ENCODE data around the gene VTI1A. TPM values are rescaled to one million over a fixed set of nuclear protein-coding genes. Genes with fewer than 3 reads are reported as not detected.

Gene VTI1A
- total and polyA plus RNA-seq, 2 of the 13 experiments (the other 11 are each of a cell fraction or from before 2014, with no cell fraction given): 11.7 to 32.7 TPM

GRCh38 chr10:112466802-112467201 lies 19.8 kb downstream of the VTI1A start:
- no peaks in the 10 kb centered on the region for H3K9me3 ChIP-seq (ENCODE audit: low read length)
- H3K4me2 ChIP-seq (ENCODE audit: low read depth, low read length): no peak overlapping the region
- H3K36me3 ChIP-seq (replicated peaks in 1 of 2; ENCODE audit: control insufficient read depth in 1 of 2, insufficient read depth in 2 of 2, low read length in 2 of 2): peaks cover 7 to 25% of the 10 kb centered on the region in 2 experiments; a peak in 4 of 5 replicates
- H3K4me1 ChIP-seq (ENCODE audit: insufficient read depth, low read length): 0 out of 2 replicates have a peak, but pooled peaks cover 3% of the 10 kb centered on the region
- ATAC-seq (no peak), DNase-seq (ENCODE audit: low spot score) (no peak), FAIRE-seq (no peak)
- in situ Hi-C loops (cut with HindIII; ENCODE audit: extremely low pct_ligation_motif_present, low pct_unique_long_range_greater_than_20kb): no loop called here
- no peaks in the 10 kb centered on the region for H3K79me2 ChIP-seq (ENCODE audit: insufficient read depth, low read length)
- ChIA-PET CTCF (ENCODE audit: low intra/inter-chr PET ratio, low total read pairs) (no interaction called here), POLR2A (no interaction called here)
- H3K27me3 ChIP-seq (ENCODE audit: control insufficient read depth in 1 of 2, insufficient read depth in 2 of 2, low read length in 2 of 2): no peaks in the 10 kb centered on the region
- no peak overlapping the region for H3K27ac ChIP-seq (ENCODE audit: extremely low read length, insufficient read depth, low read length)
- WGBS (ENCODE audit: low lambda C conversion rate): 92% methylated on average over 3 of the region's 3 CpGs
- no peak overlapping the region for H3K9ac ChIP-seq (ENCODE audit: insufficient read depth, low read depth, low read length)
- no peaks in the 10 kb centered on the region for H4K20me1 ChIP-seq (ENCODE audit: insufficient read depth, low read length)
- TF ChIP-seq ZSCAN22 (CRISPR knock-in tag; IDR thresholded peaks at IDR 0.05): no peak
- no peak for TF ChIP-seq ZNF207 (IDR thresholded peaks at IDR 0.05; ENCODE audit: borderline replicate concordance)
- peak; percentile 68 for TF ChIP-seq ATF7 (IDR thresholded peaks at IDR 0.05)
- TF ChIP-seq ATF7 (CRISPR knock-in tag; IDR thresholded peaks at IDR 0.05): no peak
- no peak for TF ChIP-seq XBP1 (CRISPR knock-in tag; IDR thresholded peaks at IDR 0.05)
- H3K4me3 ChIP-seq (replicated peaks in 1 of 3; ENCODE audit: insufficient read depth in 1 of 3, low read depth in 2 of 3, low read length in 3 of 3): no peak overlapping the region
- no TSS peak for BruUV-seq (replicated peaks)
- no peak overlapping the region for H2AFZ ChIP-seq (ENCODE audit: low read length)
- intact Hi-C loops (cut with micrococcal nuclease; ENCODE audit: unreplicated experiment): no loop called here

DNA sequence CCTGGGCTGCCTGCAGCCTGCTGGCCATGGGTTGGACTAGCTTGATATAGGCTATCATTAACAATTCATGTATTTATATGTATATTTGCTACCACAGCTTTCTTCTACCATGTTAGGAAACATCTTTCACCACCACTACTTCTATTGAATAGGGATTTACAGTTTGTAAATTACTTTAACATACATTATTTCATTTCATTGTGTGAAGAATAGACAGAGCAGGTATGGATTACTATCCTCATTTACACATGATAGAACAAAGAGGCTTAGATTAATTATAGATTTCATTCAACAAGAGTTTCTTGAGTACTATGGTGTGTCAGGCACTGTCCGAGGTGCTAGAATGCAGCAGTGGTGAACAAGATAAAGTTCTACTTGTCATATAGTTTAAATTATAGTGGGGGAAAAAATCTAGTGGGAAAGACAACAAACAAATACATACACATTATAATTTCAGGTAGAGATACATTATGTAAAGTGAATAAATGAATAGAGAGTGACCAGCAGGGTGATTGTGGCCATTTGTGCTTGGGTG lies 20.6 kb downstream of the VTI1A start:
- Histone ChIP-seq H3K4me2 (ENCODE audit: low read depth, low read length) (no peak overlapping the region), H3K9me3 (ENCODE audit: low read length) (no peaks in the 10 kb centered on the region), H2AFZ (ENCODE audit: low read length) (no peak overlapping the region), H3K9ac (ENCODE audit: insufficient read depth, low read depth, low read length) (no peak overlapping the region), H4K20me1 (ENCODE audit: insufficient read depth, low read length) (no peaks in the 10 kb centered on the region), H3K4me3 (replicated peaks in 1 of 3; ENCODE audit: insufficient read depth in 1 of 3, low read depth in 2 of 3, low read length in 3 of 3) (no peak overlapping the region), H3K4me1 (ENCODE audit: insufficient read depth, low read length) (0 out of 2 replicates have a peak, but pooled peaks cover 8% of the 10 kb centered on the region), H3K79me2 (ENCODE audit: insufficient read depth, low read length) (no peaks in the 10 kb centered on the region), H3K27ac (ENCODE audit: extremely low read length, insufficient read depth, low read length) (no peak overlapping the region), H3K36me3 (replicated peaks in 1 of 2; ENCODE audit: control insufficient read depth in 1 of 2, insufficient read depth in 2 of 2, low read length in 2 of 2) (peaks cover 7 to 25% of the 10 kb centered on the region in 2 experiments; a peak in 4 of 5 replicates), H3K27me3 (ENCODE audit: control insufficient read depth in 1 of 2, insufficient read depth in 2 of 2, low read length in 2 of 2) (no peaks in the 10 kb centered on the region)
- no peak for ATAC-seq
- no peak for FAIRE-seq
- no TSS peak for BruUV-seq (replicated peaks)
- no peak for DNase-seq (ENCODE audit: low spot score)
- intact Hi-C loops (cut with micrococcal nuclease; ENCODE audit: unreplicated experiment): no loop called here
- CTCF ChIA-PET (ENCODE audit: low intra/inter-chr PET ratio, low total read pairs): no interaction called here
- 98% methylated on average over 1 of the region's 1 CpG for WGBS (ENCODE audit: low lambda C conversion rate)
- in situ Hi-C loops (cut with HindIII; ENCODE audit: extremely low pct_ligation_motif_present, low pct_unique_long_range_greater_than_20kb): no loop called here
- POLR2A ChIA-PET: no interaction called here
- no peak for TF ChIP-seq NAIF1 (CRISPR knock-in tag; IDR thresholded peaks at IDR 0.05; ENCODE audit: borderline replicate concordance)
- TF ChIP-seq, protein P1, sequence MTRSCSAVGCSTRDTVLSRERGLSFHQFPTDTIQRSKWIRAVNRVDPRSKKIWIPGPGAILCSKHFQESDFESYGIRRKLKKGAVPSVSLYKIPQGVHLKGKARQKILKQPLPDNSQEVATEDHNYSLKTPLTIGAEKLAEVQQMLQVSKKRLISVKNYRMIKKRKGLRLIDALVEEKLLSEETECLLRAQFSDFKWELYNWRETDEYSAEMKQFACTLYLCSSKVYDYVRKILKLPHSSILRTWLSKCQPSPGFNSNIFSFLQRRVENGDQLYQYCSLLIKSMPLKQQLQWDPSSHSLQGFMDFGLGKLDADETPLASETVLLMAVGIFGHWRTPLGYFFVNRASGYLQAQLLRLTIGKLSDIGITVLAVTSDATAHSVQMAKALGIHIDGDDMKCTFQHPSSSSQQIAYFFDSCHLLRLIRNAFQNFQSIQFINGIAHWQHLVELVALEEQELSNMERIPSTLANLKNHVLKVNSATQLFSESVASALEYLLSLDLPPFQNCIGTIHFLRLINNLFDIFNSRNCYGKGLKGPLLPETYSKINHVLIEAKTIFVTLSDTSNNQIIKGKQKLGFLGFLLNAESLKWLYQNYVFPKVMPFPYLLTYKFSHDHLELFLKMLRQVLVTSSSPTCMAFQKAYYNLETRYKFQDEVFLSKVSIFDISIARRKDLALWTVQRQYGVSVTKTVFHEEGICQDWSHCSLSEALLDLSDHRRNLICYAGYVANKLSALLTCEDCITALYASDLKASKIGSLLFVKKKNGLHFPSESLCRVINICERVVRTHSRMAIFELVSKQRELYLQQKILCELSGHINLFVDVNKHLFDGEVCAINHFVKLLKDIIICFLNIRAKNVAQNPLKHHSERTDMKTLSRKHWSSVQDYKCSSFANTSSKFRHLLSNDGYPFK (CRISPR knock-in tag; IDR thresholded peaks at IDR 0.05; ENCODE audit: borderline replicate concordance): no peak
- TF ChIP-seq MATR3 (CRISPR knock-in tag; IDR thresholded peaks at IDR 0.05): no peak
- TF ChIP-seq ZNF670 (CRISPR knock-in tag; IDR thresholded peaks at IDR 0.05; ENCODE audit: borderline replicate concordance): no peak
- peak; percentile 77; the same call in 1 of the 2 replicates for TF ChIP-seq MIER2 (CRISPR knock-in tag; IDR thresholded peaks at IDR 0.05)
- TF ChIP-seq, protein P2, sequence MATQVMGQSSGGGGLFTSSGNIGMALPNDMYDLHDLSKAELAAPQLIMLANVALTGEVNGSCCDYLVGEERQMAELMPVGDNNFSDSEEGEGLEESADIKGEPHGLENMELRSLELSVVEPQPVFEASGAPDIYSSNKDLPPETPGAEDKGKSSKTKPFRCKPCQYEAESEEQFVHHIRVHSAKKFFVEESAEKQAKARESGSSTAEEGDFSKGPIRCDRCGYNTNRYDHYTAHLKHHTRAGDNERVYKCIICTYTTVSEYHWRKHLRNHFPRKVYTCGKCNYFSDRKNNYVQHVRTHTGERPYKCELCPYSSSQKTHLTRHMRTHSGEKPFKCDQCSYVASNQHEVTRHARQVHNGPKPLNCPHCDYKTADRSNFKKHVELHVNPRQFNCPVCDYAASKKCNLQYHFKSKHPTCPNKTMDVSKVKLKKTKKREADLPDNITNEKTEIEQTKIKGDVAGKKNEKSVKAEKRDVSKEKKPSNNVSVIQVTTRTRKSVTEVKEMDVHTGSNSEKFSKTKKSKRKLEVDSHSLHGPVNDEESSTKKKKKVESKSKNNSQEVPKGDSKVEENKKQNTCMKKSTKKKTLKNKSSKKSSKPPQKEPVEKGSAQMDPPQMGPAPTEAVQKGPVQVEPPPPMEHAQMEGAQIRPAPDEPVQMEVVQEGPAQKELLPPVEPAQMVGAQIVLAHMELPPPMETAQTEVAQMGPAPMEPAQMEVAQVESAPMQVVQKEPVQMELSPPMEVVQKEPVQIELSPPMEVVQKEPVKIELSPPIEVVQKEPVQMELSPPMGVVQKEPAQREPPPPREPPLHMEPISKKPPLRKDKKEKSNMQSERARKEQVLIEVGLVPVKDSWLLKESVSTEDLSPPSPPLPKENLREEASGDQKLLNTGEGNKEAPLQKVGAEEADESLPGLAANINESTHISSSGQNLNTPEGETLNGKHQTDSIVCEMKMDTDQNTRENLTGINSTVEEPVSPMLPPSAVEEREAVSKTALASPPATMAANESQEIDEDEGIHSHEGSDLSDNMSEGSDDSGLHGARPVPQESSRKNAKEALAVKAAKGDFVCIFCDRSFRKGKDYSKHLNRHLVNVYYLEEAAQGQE (IDR thresholded peaks at IDR 0.05; ENCODE audit: borderline replicate concordance in 1 of 2, low read depth in 1 of 2, low read length in 2 of 2): peak in 1 of 2 experiments; percentile 87

Data from HepG2 (cell line).